HCT116 (cell line): ENCODE data around the gene ADGRL3.

ENCODE experiments used
- CTCF ChIP-seq, 3 experiments: fragments of 200-600 bp in 1 of 3; sonication (generic) in 1 of 3; IDR thresholded peaks in 2 of 3; conservative IDR thresholded peaks in 1 of 3; 2 replicates each; pipeline ENCODE4 v1.5.1; 2012 to 2017; ENCODE audit warnings: low read depth in 2 of 3, low read length in 2 of 3, antibody characterized with exemption in 1 of 3, borderline replicate concordance in 1 of 3, control low read depth in 1 of 3, mild to moderate bottlenecking in 1 of 3, mixed read lengths in 1 of 3, mixed run types in 1 of 3, moderate library complexity in 1 of 3; ENCODE audit not compliant: insufficient read depth in 1 of 3
- EZH2 ChIP-seq: fragments of 200-600 bp; sonication (generic); IDR thresholded peaks from 2 replicates; pipeline ENCODE4 v1.6.1; 2017; ENCODE audit warnings: antibody characterized with exemption, mixed run types
- EZH2phosphoT487 ChIP-seq: fragments of 200-600 bp; IDR thresholded peaks from 2 replicates; pipeline ENCODE4 v1.6.1; 2018; ENCODE audit warnings: antibody characterized with exemption, borderline replicate concordance
- JUND ChIP-seq: IDR thresholded peaks from 2 replicates; pipeline ENCODE4 v1.6.1; 2012
- POLR2A ChIP-seq: IDR thresholded peaks from 2 replicates; pipeline ENCODE4 v1.7.0; 2011; ENCODE audit warnings: borderline replicate concordance; ENCODE audit not compliant: insufficient read depth, insufficient read length; ENCODE audit errors: extremely low read depth
- RAD21 ChIP-seq: IDR thresholded peaks from 2 replicates; pipeline ENCODE4 v1.6.1; 2012; ENCODE audit warnings: low read depth, mild to moderate bottlenecking
- TCF7L2 ChIP-seq: IDR thresholded peaks from 2 replicates; pipeline ENCODE4 v1.7.0; 2011; ENCODE audit warnings: borderline replicate concordance, inconsistent platforms; ENCODE audit not compliant: insufficient read depth, insufficient read length; ENCODE audit errors: extremely low read depth

GRCh38 chr4:62018537-62018936 is 818.4 kb downstream of the ADGRL3 start:
- TF ChIP-seq RAD21 (no peak), CTCF (IDR thresholded peaks at IDR 0.05 in 2 of 3, conservative IDR thresholded peaks at IDR 0.05 in 1 of 3; ENCODE audit: borderline replicate concordance in 1 of 3, insufficient read depth in 1 of 3, low read depth in 2 of 3, low read length in 2 of 3) (no peak), TCF7L2 (no peak), EZH2phosphoT487 (no peak), POLR2A (no peak), EZH2 (no peak), JUND (no peak)
